PC-9 (cell line): ENCODE results near the gene SUN1.

Source experiments
- EZH2 ChIP-seq: fragments of 200-600 bp; sonication (generic); IDR thresholded peaks from 2 replicates; pipeline ENCODE4 v1.8.0; 2017; ENCODE audit warnings: antibody characterized with exemption, low read depth
- TF ChIP-seq, protein P1 (sequence below): fragments of 200-600 bp; sonication (generic); conservative IDR thresholded peaks from 2 replicates; pipeline ENCODE4 v1.6.1; 2017; ENCODE audit warnings: mixed run types, antibody characterized with exemption, mild to moderate bottlenecking, moderate library complexity

DNA sequence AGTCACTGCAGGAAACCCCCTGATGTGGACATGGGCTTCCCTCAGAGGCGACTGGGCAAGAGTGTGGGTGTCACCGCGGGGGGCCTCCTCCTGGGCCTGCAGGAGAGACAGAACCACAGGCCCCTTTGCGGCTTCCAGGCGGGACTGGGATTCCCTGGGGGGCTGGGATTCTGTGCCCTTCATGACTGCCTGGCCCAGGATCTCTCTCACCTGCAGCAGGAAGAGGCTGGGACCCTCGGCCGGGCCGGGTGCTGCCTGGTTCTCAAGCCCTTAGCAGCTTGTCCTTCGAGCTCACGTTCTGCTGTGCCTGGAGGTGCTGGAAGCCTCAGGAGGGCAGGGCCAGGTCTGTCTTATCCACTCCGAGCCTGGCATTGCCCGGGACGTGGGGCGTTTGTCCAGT, 11.8 kb downstream of the SUN1 start:
- TF ChIP-seq, protein P1, sequence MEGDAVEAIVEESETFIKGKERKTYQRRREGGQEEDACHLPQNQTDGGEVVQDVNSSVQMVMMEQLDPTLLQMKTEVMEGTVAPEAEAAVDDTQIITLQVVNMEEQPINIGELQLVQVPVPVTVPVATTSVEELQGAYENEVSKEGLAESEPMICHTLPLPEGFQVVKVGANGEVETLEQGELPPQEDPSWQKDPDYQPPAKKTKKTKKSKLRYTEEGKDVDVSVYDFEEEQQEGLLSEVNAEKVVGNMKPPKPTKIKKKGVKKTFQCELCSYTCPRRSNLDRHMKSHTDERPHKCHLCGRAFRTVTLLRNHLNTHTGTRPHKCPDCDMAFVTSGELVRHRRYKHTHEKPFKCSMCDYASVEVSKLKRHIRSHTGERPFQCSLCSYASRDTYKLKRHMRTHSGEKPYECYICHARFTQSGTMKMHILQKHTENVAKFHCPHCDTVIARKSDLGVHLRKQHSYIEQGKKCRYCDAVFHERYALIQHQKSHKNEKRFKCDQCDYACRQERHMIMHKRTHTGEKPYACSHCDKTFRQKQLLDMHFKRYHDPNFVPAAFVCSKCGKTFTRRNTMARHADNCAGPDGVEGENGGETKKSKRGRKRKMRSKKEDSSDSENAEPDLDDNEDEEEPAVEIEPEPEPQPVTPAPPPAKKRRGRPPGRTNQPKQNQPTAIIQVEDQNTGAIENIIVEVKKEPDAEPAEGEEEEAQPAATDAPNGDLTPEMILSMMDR = no peak
- TF ChIP-seq EZH2 = no peak
